ENCODE results near the gene C1orf56. TPM values are rescaled to one million over a fixed set of nuclear protein-coding genes. Genes with fewer than 3 reads are reported as not detected.

C1orf56 gene
- total RNA-seq, 3 donors from 2014 or later = 1.3 to 4.0 (median 1.3) TPM

GRCh38 chr1:151043163-151043562, 4.4 kb upstream of the C1orf56 start:
- Histone ChIP-seq H3K36me3 (ENCODE audit: low read depth) (no peaks in the 10 kb centered on the region), H3K4me1 (ENCODE audit: low read depth) (peaks cover 6% of the 10 kb centered on the region), H3K9me3 (no peaks in the 10 kb centered on the region), H3K4me3 (no peak overlapping the region)
- DNase-seq (no peak), ATAC-seq (no peak)
- TF ChIP-seq, protein P1, sequence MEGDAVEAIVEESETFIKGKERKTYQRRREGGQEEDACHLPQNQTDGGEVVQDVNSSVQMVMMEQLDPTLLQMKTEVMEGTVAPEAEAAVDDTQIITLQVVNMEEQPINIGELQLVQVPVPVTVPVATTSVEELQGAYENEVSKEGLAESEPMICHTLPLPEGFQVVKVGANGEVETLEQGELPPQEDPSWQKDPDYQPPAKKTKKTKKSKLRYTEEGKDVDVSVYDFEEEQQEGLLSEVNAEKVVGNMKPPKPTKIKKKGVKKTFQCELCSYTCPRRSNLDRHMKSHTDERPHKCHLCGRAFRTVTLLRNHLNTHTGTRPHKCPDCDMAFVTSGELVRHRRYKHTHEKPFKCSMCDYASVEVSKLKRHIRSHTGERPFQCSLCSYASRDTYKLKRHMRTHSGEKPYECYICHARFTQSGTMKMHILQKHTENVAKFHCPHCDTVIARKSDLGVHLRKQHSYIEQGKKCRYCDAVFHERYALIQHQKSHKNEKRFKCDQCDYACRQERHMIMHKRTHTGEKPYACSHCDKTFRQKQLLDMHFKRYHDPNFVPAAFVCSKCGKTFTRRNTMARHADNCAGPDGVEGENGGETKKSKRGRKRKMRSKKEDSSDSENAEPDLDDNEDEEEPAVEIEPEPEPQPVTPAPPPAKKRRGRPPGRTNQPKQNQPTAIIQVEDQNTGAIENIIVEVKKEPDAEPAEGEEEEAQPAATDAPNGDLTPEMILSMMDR (IDR thresholded peaks at IDR 0.05) = no peak
- intact Hi-C loops (cut with DNase I, micrococcal nuclease) = no loop called here

DNA sequence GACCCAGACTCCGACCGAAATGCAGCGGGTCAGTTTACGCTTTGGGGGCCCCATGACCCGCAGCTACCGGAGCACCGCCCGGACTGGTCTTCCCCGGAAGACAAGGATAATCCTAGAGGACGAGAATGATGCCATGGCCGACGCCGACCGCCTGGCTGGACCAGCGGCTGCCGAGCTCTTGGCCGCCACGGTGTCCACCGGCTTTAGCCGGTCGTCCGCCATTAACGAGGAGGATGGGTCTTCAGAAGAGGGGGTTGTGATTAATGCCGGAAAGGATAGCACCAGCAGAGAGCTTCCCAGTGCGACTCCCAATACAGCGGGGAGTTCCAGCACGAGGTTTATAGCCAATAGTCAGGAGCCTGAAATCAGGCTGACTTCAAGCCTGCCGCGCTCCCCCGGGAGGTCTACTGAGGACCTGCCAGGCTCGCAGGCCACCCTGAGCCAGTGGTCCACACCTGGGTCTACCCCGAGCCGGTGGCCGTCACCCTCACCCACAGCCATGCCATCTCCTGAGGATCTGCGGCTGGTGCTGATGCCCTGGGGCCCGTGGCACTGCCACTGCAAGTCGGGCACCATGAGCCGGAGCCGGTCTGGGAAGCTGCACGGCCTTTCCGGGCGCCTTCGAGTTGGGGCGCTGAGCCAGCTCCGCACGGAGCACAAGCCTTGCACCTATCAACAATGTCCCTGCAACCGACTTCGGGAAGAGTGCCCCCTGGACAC, 534 bp downstream of the C1orf56 start:
- H3K4me3 ChIP-seq = peak overlapping the region; percentile 37
- TF ChIP-seq, protein P1 (IDR thresholded peaks at IDR 0.05) = peak; percentile 10
- ATAC-seq (peak; percentile 84), DNase-seq (peak; percentile 73 to 83 (median 79))
- H3K4me1 ChIP-seq (ENCODE audit: low read depth) = peaks cover 6% of the 10 kb centered on the region
- no peaks in the 10 kb centered on the region for H3K9me3 ChIP-seq
- peaks cover 6% of the 10 kb centered on the region for H3K36me3 ChIP-seq (ENCODE audit: low read depth)
- intact Hi-C loops (cut with DNase I, micrococcal nuclease) = no loop called here

DNA sequence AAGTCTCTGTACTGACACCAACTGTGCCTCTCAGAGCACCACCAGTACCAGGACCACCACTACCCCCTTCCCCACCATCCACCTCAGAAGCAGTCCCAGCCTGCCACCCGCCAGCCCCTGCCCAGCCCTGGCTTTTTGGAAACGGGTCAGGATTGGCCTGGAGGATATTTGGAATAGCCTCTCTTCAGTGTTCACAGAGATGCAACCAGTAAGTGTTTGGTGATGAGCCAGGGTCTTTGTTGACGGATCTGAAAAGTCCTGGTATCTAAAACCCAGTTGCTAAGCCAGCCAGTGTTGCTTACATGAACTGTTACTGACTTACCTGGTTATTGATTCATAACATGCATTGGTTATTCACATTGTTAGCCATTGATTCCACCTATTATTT, 1.1 kb downstream of the C1orf56 start:
- peaks cover 11% of the 10 kb centered on the region for H3K36me3 ChIP-seq (ENCODE audit: low read depth)
- no peak for DNase-seq
- H3K4me1 ChIP-seq (ENCODE audit: low read depth) = peaks cover 6% of the 10 kb centered on the region
- H3K4me3 ChIP-seq = no peak overlapping the region
- no peaks in the 10 kb centered on the region for H3K9me3 ChIP-seq
- intact Hi-C loops (cut with DNase I, micrococcal nuclease) = no loop called here
- TF ChIP-seq, protein P1 (IDR thresholded peaks at IDR 0.05) = no peak
- no peak for ATAC-seq

GRCh38 chr1:151049458-151049857, 1.9 kb downstream of the C1orf56 start:
- TF ChIP-seq, protein P1 (IDR thresholded peaks at IDR 0.05) = no peak
- no peaks in the 10 kb centered on the region for H3K9me3 ChIP-seq
- no peak overlapping the region for H3K4me3 ChIP-seq
- DNase-seq (no peak), ATAC-seq (no peak)
- peaks cover 11% of the 10 kb centered on the region for H3K36me3 ChIP-seq (ENCODE audit: low read depth)
- intact Hi-C loops (cut with DNase I, micrococcal nuclease) = no loop called here
- H3K4me1 ChIP-seq (ENCODE audit: low read depth) = peaks cover 6% of the 10 kb centered on the region

- H3K4me3 ChIP-seq = no peak overlapping the region
- TF ChIP-seq, protein P1 (IDR thresholded peaks at IDR 0.05) = no peak
- no peak for DNase-seq
- no peaks in the 10 kb centered on the region for H3K9me3 ChIP-seq
- peaks cover 7% of the 10 kb centered on the region for H3K4me1 ChIP-seq (ENCODE audit: low read depth)
- intact Hi-C loops (cut with DNase I, micrococcal nuclease) = loop anchor here in 1 of 2 donors (10.0 kb wide), 1 partner anchor 45 kb away; the partner anchor contains the start of genes MINDY1 and PRUNE1
- peaks cover 11% of the 10 kb centered on the region for H3K36me3 ChIP-seq (ENCODE audit: low read depth)
- ATAC-seq = no peak
Observed at GRCh38 chr1:151050051-151050688, 2.6 kb downstream of the C1orf56 start.
